ENCODE measurements around the gene CAMKMT.

GRCh38 chr2:44330801-44331200 is 30.9 kb upstream of the CAMKMT start:
- no peak for TF ChIP-seq CTCF (IDR thresholded peaks at IDR 0.05)
- TF ChIP-seq EZH2 (IDR thresholded peaks at IDR 0.05; ENCODE audit: borderline replicate concordance, insufficient read depth, low read depth, low read length, poor library complexity, severe bottlenecking), result no peak

Data from B cell (primary cell).